Upper lobe of right lung (tissue), 1 donor: ENCODE measurements around the gene OR2J2. TPM values are rescaled to one million over a fixed set of nuclear protein-coding genes. Genes with fewer than 3 reads are reported as not detected.
A peak's percentile ranks its signal among the peaks of the same experiment; 100 is the strongest.
"Not testable (repeated sequence)": the region's sequence is repeated elsewhere in the genome, so short reads cannot be mapped to it uniquely, and the experiment has no call there.

Experiments used
- ATAC-seq: fragments of 200-7000 bp; cut with Tn5 transposase; one replicate; pipeline ENCODE4 v1.9.1; 2020; ENCODE audit warnings: mild to moderate bottlenecking, moderate library complexity
- DNase-seq: peaks from one replicate; pipeline ENCODE4 v3.0.0-alpha.2; 2020
- H3K27ac ChIP-seq: fragments of 200-600 bp; one replicate; pipeline ENCODE4 v1.8.0; 2022
- H3K27me3 ChIP-seq: fragments of 200-600 bp; one replicate; pipeline ENCODE4 v1.8.0; 2022; ENCODE audit warnings: mild to moderate bottlenecking
- H3K36me3 ChIP-seq: fragments of 200-600 bp; one replicate; pipeline ENCODE4 v1.8.0; 2022
- H3K4me1 ChIP-seq: fragments of 200-600 bp; one replicate; pipeline ENCODE4 v1.8.0; 2022
- H3K4me3 ChIP-seq: fragments of 200-600 bp; one replicate; pipeline ENCODE4 v1.8.0; 2022; ENCODE audit warnings: mild to moderate bottlenecking
- H3K9me3 ChIP-seq: fragments of 200-600 bp; one replicate; pipeline ENCODE4 v1.8.0; 2022
- CTCF ChIP-seq: fragments of 200-600 bp; IDR thresholded peaks from one replicate; pipeline ENCODE4 v1.8.0; 2022; ENCODE audit warnings: antibody characterized with exemption
- intact Hi-C: fragments of 100-400 bp; cut with DNase I; formaldehyde crosslinking; loops from one replicate; pipeline ENCODE4 v1.11.0; 2022
- total RNA-seq: library from RNA; stranded (reverse); fragmentation: NEBNext Ultra II Directional; extraction: Animal tissue kit (Norgen Biotek cat#: 25700); gene quantifications from one replicate; pipeline ENCODE4 v1.2.1, GENCODE V29; 2021
- donor health status: DM: no; HTN: yes; CAD: no; lungs with severe emphysema.

Gene OR2J2
- total RNA-seq, 1 donor from 2014 or later = not detected

DNA sequence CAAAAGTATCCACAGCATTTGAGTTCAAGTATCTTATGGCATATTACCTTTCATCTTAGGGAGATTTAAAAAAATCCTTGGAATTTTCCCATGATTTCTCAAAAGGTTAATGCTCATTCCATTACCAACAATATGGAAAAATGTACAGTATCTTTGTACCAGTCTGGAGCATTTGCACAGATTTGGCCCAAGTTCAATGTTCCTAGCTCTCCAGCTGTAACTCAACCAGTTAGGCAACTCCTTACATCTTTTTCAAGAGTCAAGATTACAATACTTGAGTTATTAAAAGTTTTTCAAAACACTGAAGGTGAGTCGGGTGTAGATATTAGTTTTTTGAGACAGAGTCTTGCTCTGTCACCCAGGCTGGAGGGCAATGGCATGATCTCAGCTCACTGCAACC is 1.0 kb downstream of the OR2J2 start:
- DNase-seq (no peak), ATAC-seq (no peak)
- Histone ChIP-seq H3K36me3 (no peaks in the 10 kb centered on the region), H3K27me3 (no peaks in the 10 kb centered on the region), H3K4me3 (no peak overlapping the region), H3K4me1 (no peaks in the 10 kb centered on the region), H3K27ac (no peak overlapping the region), H3K9me3 (no peaks in the 10 kb centered on the region)
- TF ChIP-seq CTCF = no peak
- intact Hi-C loops = no loop called here

DNA sequence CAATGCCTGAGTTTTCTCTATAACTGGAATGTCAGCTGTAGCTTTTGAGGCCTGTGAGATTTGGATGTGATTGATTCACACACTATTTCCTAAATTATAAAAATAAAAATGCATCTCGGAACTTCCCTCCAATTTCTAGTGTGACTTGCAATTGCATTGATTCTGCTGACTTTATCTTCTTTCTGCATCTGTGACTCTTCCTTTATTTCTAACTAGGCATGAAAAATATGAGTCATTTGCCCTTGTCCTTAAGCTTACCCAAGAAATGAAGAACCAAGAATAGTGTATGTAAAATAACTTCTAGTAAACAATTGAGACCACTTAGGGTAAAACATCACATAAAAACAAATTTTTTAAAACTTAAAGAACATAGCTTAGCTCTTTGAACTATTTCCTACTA is 12.9 kb downstream of the OR2J2 start:
- H3K4me3 ChIP-seq = no peak overlapping the region
- TF ChIP-seq CTCF = no peak
- no peak for DNase-seq
- no peaks in the 10 kb centered on the region for H3K36me3 ChIP-seq
- H3K27me3 ChIP-seq = no peaks in the 10 kb centered on the region
- ATAC-seq = no peak
- no peaks in the 10 kb centered on the region for H3K4me1 ChIP-seq
- no peak overlapping the region for H3K27ac ChIP-seq
- H3K9me3 ChIP-seq = no peaks in the 10 kb centered on the region
- intact Hi-C loops = no loop called here

- H3K27ac ChIP-seq, H3K9me3 ChIP-seq, H3K4me1 ChIP-seq, H3K27me3 ChIP-seq, DNase-seq, ATAC-seq, H3K4me3 ChIP-seq, intact Hi-C loops, H3K36me3 ChIP-seq: not testable (repeated sequence)
Observed at GRCh38 chr6:29188659-29189058, 18.0 kb downstream of the OR2J2 start.

- peak; percentile 42 for ATAC-seq
- H3K4me1 ChIP-seq = no peaks in the 10 kb centered on the region
- H3K27ac ChIP-seq = no peak overlapping the region
- no peaks in the 10 kb centered on the region for H3K9me3 ChIP-seq
- DNase-seq = peak; percentile 55
- H3K36me3 ChIP-seq = no peaks in the 10 kb centered on the region
- TF ChIP-seq CTCF = no peak
- intact Hi-C loops = no loop called here
- H3K4me3 ChIP-seq = no peak overlapping the region
- H3K27me3 ChIP-seq = no peaks in the 10 kb centered on the region
Observed at GRCh38 chr6:29200767-29201662, 30.3 kb downstream of the OR2J2 start.

- Histone ChIP-seq H3K27ac (no peak overlapping the region), H3K4me3 (no peak overlapping the region), H3K36me3 (no peaks in the 10 kb centered on the region), H3K9me3 (no peaks in the 10 kb centered on the region), H3K4me1 (no peaks in the 10 kb centered on the region), H3K27me3 (no peaks in the 10 kb centered on the region)
- TF ChIP-seq CTCF = no peak
- no peak for ATAC-seq
- intact Hi-C loops = no loop called here
- DNase-seq = no peak
Observed at GRCh38 chr6:29201966-29202365, 31.3 kb downstream of the OR2J2 start.

- ATAC-seq (no peak), DNase-seq (no peak)
- TF ChIP-seq CTCF = no peak
- H3K36me3 ChIP-seq = no peaks in the 10 kb centered on the region
- H3K4me1 ChIP-seq = no peaks in the 10 kb centered on the region
- H3K27ac ChIP-seq = no peak overlapping the region
- H3K27me3 ChIP-seq = no peaks in the 10 kb centered on the region
- intact Hi-C loops = no loop called here
- H3K9me3 ChIP-seq = no peaks in the 10 kb centered on the region
- H3K4me3 ChIP-seq = no peak overlapping the region
Observed at GRCh38 chr6:29211488-29211887, 40.8 kb downstream of the OR2J2 start.
